NCI-H146 treated with DMSO at 0.1 percent for 48 hours (cell line): ENCODE data around the gene ENTPD2.
A peak's percentile ranks its signal among the peaks of the same experiment; 100 is the strongest.
"Not testable (repeated sequence)": the region's sequence is repeated elsewhere in the genome, so short reads cannot be mapped to it uniquely, and the experiment has no call there.

Source experiments
- DNase-seq: peaks from one replicate; lab custom pipeline; 2025; ENCODE audit not compliant: unreplicated experiment; lab: John Stamatoyannopoulos, UW

Gene ENTPD2

DNA sequence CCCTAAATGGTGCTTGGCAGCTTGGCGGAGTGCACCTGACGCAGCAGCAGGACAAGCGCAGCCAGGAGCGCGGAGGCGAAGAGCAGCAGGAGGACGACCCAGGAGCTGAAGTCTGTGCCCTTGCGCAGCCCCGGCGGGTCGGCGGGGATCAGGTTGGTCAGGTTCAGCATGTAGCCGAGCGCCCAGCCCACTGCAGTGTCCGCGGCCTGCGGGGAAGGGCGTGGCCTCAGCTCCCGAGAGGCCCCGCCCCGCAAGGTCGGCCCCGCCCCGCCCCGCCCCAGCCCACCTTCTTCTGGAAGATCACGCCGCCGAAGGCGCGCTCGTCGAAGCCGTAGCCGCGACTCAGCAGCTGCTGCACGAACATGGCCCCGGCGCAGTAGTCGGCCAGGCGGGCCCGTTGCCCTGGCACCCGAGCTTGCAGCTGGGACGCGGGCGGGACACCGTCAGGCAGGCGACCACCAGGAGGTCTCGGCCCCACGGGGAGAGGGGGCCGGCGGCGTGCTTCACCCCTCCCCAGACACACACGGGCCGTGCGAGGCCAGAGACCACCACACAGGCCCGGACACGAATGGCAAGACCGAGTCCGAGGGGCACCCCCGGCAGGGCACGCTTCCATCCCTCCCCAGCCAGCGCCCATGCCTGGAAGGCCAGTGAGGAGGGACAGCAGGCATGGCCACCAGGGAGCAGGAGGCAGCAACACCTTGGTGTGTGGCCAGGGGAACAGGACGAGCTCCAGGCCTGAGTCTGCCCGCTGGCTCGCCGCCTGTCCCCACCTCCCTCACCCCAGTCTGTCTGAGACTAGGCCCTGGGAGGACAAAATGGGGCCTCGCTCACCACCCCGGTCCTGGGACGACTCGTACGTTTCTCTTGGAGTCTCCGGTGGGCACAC, 5.0 kb downstream of the ENTPD2 start:
- DNase-seq, result no peak

DNA sequence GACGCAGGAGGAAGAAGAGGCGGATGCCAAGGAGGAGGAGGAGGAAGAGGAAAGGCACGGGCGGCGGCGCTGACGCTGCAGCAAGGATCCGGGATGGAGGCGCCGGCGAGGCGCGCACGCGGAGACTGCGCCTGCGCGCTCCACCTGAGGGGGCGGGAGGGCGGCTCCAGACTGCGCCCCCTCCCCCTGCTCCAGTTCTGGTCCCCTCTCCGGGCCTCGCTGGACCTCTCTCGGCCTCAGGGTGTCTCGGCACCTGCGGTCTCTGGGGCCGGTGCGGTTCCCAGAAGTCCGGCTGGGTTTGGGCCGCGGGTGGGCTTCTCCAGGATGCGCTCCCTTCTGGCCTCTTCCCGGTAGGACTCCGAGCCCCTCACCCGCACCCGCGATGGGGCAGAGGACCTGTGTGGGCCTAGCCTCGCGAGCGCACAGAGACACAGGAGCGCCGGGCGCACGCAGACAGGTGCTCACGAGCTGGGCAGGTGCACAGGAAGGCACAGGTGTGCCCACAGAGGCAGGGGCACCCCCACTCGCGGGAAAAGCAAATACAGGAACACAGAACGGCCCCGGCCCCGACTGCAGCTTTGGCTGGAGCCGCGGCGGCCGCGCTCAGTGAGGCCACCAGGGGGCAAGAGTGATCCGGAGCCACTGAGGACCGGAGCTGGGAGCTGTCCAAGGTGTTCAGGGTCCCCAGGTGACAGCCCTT, 7.6 kb downstream of the ENTPD2 start, which contains the start of gene NPDC1:
Gene NPDC1 (minus strand): TSS at position 90 of the 700 bp plus-strand sequence. CDS start 188 bp downstream, outside the sequence.
- peak; percentile 65 for DNase-seq

DNA sequence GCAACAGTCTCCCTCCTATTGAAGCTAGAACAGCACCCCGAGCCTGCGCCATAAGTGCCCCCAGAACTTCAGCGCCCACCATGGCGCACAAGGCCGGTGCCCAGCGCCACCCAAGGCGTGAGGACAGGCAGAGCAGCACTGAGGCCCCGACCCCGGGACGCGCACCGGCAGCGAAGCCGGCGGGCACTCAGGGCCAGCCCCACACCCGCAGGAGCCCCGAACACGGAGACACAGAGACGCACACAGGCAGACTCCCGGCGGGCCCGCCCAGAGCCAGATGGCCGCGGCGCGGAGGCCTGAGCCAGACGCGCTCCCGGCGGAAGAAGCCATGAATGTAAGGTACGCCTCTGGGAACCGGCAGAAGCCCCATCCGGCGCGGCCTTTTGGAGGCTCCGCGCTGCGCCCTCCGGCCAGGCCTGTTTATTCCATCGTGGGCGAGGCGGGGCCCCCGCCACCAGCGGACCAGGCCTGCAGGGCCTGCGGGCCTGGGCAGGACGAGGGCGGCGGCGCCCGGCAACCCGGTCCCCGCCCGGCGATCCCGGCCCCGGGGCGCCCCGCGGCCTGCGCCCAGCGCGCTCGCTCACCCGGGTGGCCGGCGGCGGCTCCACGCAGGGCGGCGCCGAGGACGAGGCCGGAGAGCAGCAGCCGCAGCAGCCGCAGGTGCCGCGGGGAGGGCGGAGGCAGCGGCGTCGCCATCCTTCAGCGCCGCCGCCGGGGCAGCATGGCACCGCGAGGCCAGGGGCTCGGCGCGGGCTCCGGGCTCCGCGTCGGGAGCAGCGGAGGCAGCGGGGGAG, 8.4 kb downstream of the ENTPD2 start:
- DNase-seq, result no peak

DNA sequence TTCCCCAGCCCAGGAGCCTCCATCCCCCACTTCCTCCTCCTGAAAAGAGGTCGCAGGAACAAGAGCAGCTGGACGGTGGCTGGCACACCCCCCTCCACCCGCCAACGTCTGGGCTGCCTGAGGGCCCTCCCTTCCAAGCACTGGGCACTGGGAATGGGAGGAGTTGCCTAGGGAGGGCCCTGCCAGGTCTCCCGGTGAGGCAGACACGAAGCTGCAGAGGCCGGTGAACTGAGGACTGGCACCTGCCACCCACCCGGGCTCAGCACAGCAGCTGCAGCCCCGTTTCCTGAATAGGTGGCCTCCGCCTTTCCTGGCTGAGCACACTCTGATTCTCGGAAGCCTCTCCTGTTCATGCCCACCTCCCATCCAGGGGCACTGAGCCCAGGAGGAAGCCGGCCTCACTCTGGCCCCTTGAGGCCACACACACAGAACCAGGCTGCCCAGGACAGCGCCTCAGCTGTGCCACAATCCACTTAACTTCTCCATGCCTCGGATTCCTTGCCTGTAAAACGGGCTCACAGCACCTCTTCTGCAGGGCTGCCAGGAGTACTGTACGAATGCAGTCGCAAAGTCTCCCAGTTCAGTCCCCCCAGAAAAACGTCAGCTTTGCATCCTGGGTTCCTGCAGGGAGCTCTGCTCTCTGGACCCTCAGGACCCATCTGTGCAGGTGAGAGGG, 9.2 kb downstream of the ENTPD2 start:
- no peak for DNase-seq

DNA sequence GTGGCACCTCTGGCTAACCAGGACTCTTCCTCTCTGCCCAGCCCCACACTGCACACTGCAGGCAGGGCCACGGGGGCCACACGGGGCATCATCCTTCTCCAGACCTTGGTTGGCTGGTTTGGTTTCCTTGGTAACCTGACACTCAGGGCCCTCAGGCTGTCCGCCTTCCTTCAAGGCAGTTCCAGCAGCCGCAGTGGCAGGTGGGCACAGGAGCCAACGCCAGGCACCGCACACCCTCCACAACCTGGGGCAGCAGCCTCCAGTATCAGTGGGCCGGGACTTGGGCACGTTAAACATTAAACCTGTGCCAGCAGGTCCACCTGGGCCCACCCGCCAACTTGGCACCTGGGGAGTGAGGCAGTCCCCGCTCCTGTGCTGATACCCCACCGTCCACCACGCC, 9.8 kb downstream of the ENTPD2 start:
- no peak for DNase-seq

GRCh38 chr9:137042751-137043727, 10.8 kb downstream of the ENTPD2 start:
- no peak for DNase-seq

GRCh38 chr9:137041124-137041523, 12.7 kb downstream of the ENTPD2 start:
- DNase-seq, result no peak

DNA sequence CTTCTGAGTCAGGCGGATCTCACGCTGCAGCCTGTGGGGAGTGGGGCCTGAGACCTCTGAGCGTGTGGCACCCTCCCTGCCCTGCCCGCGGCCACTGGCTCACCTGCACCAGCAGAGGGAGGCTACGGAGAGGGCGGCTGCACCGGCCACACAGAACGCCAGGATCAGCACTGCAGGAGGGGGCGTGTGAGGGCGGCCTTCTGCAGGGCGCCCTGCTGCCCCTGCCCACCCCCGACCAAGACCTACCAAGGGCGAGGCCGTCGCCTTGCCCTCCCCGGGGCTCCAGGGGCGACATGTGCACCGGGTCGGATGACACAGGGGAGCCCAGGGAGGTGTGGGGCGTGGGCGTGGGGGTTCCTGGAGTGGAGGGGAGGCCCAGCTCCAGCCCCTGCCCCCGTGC, 13.3 kb downstream of the ENTPD2 start:
- DNase-seq, result no peak

- DNase-seq, result no peak
Observed at GRCh38 chr9:137039611-137040366, 14.1 kb downstream of the ENTPD2 start.

DNA sequence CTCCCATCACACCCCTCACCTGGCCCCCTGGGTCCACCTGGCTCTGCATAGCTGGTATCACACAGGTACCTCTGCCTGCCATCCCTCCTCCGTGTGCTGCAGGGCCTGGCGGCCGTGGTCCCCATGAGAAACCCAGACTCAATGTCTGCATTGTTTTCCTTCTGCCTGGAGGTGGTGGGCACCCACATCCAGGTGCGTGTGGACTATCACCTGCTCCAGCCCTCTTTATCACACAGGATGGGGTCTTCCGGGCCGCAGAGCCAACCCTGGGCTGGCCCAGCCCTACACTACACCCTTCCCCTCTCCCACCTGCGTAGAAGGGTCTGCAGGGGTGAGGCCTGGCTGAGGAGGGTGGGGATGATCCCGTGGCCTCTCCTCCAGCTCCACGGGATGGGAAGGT, 14.9 kb downstream of the ENTPD2 start:
- no peak for DNase-seq

DNA sequence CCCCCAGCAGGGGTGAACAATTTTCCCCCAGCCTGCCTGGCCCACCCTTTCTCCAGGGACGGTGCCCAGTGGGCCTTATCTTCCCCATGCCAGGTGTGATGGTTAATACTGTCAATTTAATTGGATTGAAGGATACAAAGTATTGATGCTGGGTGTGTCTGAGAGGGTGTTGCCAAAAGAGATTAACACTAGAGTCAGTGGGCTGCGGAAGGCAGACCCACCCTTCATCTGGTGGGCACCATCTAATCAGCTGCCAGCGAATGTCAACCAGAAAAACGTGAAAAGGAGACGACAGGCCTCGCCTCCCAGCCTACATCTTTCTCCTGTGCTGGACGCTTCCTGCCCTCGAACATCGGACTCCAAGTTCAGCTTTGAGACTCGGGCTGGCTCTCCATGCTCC, 16.4 kb downstream of the ENTPD2 start:
- DNase-seq, result no peak

GRCh38 chr9:137037035-137037434, 16.8 kb downstream of the ENTPD2 start:
- DNase-seq, result no peak

- no peak for DNase-seq
Observed at GRCh38 chr9:137035937-137036336, 17.9 kb downstream of the ENTPD2 start.

DNA sequence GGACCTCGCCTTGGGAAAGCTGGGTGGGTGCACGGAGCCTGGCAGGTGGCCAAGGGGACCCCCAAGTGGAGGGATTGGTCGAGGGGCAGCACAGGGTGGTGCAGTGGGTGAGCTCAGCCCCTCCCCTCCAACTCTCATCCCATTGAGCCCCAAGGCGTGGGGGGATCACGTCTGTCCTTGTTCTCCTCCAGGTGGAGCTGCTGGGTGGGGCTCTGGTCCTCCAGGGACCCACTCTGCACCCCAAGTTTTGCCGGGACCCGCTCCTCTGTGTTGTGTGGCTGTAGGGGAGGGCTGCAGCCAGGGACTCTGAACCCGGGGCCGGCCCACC, 18.4 kb downstream of the ENTPD2 start:
- DNase-seq, result no peak

DNA sequence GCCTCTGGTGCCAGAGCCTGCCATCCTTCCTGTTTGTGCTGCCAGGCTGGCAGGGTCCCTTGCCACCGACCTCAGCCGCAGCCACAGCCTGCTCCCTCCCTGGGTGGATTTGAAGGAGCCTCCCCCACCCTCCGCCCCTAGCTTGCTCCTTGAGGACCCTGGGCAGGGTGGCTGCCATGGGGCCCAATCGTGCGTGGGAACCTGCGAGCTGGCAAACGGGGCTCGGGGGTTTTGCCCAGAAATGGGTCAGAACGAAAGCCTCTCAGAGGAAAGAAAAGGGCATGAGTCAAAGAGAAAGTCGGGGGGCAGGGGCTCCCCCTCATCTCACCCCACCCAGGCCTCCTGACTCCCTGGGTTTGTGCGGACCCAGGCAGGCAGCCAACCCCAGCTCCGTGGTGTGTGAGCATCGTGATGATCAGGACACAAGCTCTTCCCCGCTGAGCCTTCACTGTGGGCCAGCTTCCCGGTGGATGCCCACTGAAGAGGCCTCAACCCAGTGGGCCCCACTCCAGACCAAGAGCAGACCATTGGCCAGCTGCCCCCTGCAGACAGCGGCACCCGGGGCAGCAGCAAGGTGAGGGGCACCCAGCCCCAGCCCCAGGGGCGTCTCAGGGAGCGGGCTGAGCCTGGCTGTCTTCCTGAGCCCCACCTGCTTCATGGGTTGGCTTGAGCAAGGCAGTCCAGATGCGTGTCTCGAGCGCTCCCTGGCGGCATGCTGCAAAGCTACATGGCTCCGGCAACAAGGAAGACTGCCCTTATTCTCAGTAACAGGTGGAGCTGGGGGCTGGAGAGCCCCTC, 19.0 kb downstream of the ENTPD2 start:
- peak; percentile 51 for DNase-seq

GRCh38 chr9:137034039-137034708, 19.7 kb downstream of the ENTPD2 start:
- DNase-seq, result no peak

DNA sequence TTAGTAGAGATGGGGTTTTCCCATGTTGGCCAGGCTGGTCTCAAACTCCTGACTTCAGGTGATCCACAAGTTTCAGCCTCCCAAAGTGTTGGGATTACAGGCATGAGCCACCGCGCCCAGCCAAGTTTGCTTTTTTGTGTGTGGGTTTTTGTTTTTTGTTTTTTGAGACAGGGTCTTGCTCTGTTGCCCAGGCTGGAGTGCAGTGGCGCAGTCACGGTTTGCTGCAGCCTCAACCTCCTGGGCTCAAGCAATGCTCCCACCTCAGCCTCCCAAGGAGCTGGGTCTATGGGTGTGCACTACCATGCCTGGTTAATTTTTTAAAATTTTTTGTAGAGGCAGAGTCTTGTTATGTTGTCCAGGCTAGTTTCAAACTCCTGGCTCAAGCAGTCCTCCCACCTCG, 20.4 kb downstream of the ENTPD2 start:
- not testable (repeated sequence) for DNase-seq

- no peak for DNase-seq
Observed at GRCh38 chr9:137032858-137033257, 21.0 kb downstream of the ENTPD2 start.
